OCI-LY1 (cell line): Measurements from ENCODE around the gene SURF4.

ENCODE experiments used
- H2AFZ ChIP-seq: fragments of 200-600 bp; sonication (generic), shearing (Covaris generic); 2 replicates; pipeline ENCODE4 v1.6.0; 2014; ENCODE audit warnings: antibody characterized with exemption, mild to moderate bottlenecking, low read length
- H3F3A ChIP-seq: fragments of 200-600 bp; sonication (generic), shearing (Covaris generic); 2 replicates; pipeline ENCODE4 v1.6.0; 2014; ENCODE audit warnings: mild to moderate bottlenecking, antibody characterized with exemption, low read length, moderate library complexity; ENCODE audit not compliant: insufficient read depth
- H3K27ac ChIP-seq: fragments of 200-600 bp; sonication (generic); 2 replicates; pipeline ENCODE4 v1.5.1; 2014; ENCODE audit warnings: low read length, mixed run types, mild to moderate bottlenecking, low read depth; ENCODE audit not compliant: poor library complexity, severe bottlenecking
- H3K27me3 ChIP-seq: fragments of 200-600 bp; sonication (generic); 2 replicates; pipeline ENCODE4 v1.6.0; 2014; ENCODE audit warnings: antibody characterized with exemption, mild to moderate bottlenecking, low read length, moderate library complexity; ENCODE audit not compliant: insufficient read depth
- H3K36me3 ChIP-seq: fragments of 200-600 bp; sonication (generic); 2 replicates; pipeline ENCODE4 v1.6.1; 2014; ENCODE audit warnings: mild to moderate bottlenecking, antibody characterized with exemption, low read length, moderate library complexity, mixed read lengths; ENCODE audit not compliant: insufficient read depth
- H3K4me1 ChIP-seq: fragments of 200-600 bp; sonication (generic); 2 replicates; pipeline ENCODE4 v1.5.1; 2014; ENCODE audit warnings: mild to moderate bottlenecking, low read length, moderate library complexity; ENCODE audit not compliant: insufficient read depth, severe bottlenecking
- H3K4me2 ChIP-seq: fragments of 200-600 bp; sonication (generic), shearing (Covaris generic); 2 replicates; pipeline ENCODE4 v1.6.1; 2014; ENCODE audit warnings: low read length
- H3K4me3 ChIP-seq: fragments of 200-600 bp; sonication (generic); 2 replicates; pipeline ENCODE4 v1.5.1; 2014; ENCODE audit warnings: low read length, low read depth, mild to moderate bottlenecking, mixed read lengths; ENCODE audit not compliant: poor library complexity, severe bottlenecking
- H3K79me2 ChIP-seq: fragments of 200-600 bp; shearing (Covaris generic); 2 replicates; pipeline ENCODE4 v1.6.1; 2016; ENCODE audit warnings: mixed run types, low read length, mixed read lengths; ENCODE audit not compliant: insufficient read depth
- H3K9ac ChIP-seq: fragments of 200-600 bp; sonication (generic), shearing (Covaris generic); 2 replicates; pipeline ENCODE4 v1.6.1; 2014; ENCODE audit warnings: mild to moderate bottlenecking, low read length, mixed read lengths
- H3K9me2 ChIP-seq: fragments of 200-600 bp; sonication (generic), shearing (Covaris generic); 2 replicates; pipeline ENCODE4 v1.6.1; 2014; ENCODE audit warnings: low read depth, mild to moderate bottlenecking, low read length, mixed read lengths
- H3K9me3 ChIP-seq: fragments of 200-600 bp; shearing (Covaris generic); 2 replicates; pipeline ENCODE4 v1.6.1; 2014; ENCODE audit warnings: low read length, mixed read lengths
- H4K20me1 ChIP-seq: fragments of 200-600 bp; sonication (generic), shearing (Covaris generic); 2 replicates; pipeline ENCODE4 v1.6.0; 2016; ENCODE audit warnings: mild to moderate bottlenecking, low read length; ENCODE audit not compliant: insufficient read depth
- EZH2 ChIP-seq: fragments of 200-600 bp; sonication (generic), shearing (Covaris generic); IDR thresholded peaks from 2 replicates; pipeline ENCODE4 v1.8.0; 2017; ENCODE audit warnings: borderline replicate concordance, mixed run types, mild to moderate bottlenecking, antibody characterized with exemption, low read length, moderate library complexity, mixed read lengths
- TF ChIP-seq, protein P1 (sequence below): fragments of 200-600 bp; sonication (generic), shearing (Covaris generic); IDR thresholded peaks from 2 replicates; pipeline ENCODE4 v1.5.1; 2017; ENCODE audit warnings: mild to moderate bottlenecking, antibody characterized with exemption, low read length, moderate library complexity, mixed read lengths

SURF4 gene

GRCh38 chr9:133368249-133368881 is 7.5 kb downstream of the SURF4 start:
- Histone ChIP-seq H4K20me1 (no peaks in the 10 kb centered on the region), H3K27ac (no peak overlapping the region), H3K27me3 (no peaks in the 10 kb centered on the region), H3K4me2 (no peak overlapping the region), H3K36me3 (peaks cover 55% of the 10 kb centered on the region), H3K79me2 (peaks cover 13% of the 10 kb centered on the region), H3K4me1 (peaks cover 29% of the 10 kb centered on the region), H2AFZ (no peak overlapping the region), H3K9me2 (no peaks in the 10 kb centered on the region), H3K9me3 (no peaks in the 10 kb centered on the region), H3K9ac (no peak overlapping the region), H3F3A (no peaks in the 10 kb centered on the region), H3K4me3 (no peak overlapping the region)
- TF ChIP-seq, protein P1, sequence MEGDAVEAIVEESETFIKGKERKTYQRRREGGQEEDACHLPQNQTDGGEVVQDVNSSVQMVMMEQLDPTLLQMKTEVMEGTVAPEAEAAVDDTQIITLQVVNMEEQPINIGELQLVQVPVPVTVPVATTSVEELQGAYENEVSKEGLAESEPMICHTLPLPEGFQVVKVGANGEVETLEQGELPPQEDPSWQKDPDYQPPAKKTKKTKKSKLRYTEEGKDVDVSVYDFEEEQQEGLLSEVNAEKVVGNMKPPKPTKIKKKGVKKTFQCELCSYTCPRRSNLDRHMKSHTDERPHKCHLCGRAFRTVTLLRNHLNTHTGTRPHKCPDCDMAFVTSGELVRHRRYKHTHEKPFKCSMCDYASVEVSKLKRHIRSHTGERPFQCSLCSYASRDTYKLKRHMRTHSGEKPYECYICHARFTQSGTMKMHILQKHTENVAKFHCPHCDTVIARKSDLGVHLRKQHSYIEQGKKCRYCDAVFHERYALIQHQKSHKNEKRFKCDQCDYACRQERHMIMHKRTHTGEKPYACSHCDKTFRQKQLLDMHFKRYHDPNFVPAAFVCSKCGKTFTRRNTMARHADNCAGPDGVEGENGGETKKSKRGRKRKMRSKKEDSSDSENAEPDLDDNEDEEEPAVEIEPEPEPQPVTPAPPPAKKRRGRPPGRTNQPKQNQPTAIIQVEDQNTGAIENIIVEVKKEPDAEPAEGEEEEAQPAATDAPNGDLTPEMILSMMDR, result no peak
- TF ChIP-seq EZH2, result no peak

DNA sequence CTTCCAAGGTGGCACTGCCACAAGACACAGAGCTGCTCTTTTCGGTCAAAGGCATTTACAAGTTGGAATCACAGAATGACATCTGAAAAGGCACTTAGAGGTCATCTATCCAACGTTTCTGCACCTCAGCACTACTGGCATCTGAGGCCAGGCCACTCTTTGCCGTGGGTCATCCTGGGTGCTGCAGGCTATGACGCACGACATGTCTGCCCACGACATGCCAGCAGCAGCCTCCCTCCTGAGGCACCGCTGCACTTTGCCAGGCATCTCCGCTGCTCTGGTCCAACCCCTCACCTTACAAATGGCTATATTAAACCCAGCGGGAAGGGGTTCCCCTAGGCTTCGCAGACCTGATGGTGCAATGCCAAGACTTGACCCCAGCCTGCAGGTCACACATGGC is 8.1 kb downstream of the SURF4 start:
- Histone ChIP-seq H3K4me1 (peaks cover 27% of the 10 kb centered on the region), H2AFZ (no peak overlapping the region)

GRCh38 chr9:133367221-133367620 is 8.6 kb downstream of the SURF4 start:
- no peaks in the 10 kb centered on the region for H3K9me2 ChIP-seq
- no peak overlapping the region for H3K4me2 ChIP-seq

More for the DNA sequence above, 8.1 kb downstream of the SURF4 start:
- Histone ChIP-seq H3F3A (no peaks in the 10 kb centered on the region), H3K4me3 (no peak overlapping the region), H3K9me3 (no peaks in the 10 kb centered on the region), H3K9ac (no peak overlapping the region), H3K4me2 (no peak overlapping the region), H3K9me2 (no peaks in the 10 kb centered on the region), H4K20me1 (no peaks in the 10 kb centered on the region), H3K36me3 (peaks cover 56% of the 10 kb centered on the region), H3K27me3 (no peaks in the 10 kb centered on the region), H3K79me2 (peaks cover 13% of the 10 kb centered on the region), H3K27ac (no peak overlapping the region)
- TF ChIP-seq, protein P1, result no peak
- TF ChIP-seq EZH2, result no peak

More at GRCh38 chr9:133367221-133367620, 8.6 kb downstream of the SURF4 start:
- Histone ChIP-seq H3K27ac (no peak overlapping the region), H3K27me3 (no peaks in the 10 kb centered on the region), H3K79me2 (peaks cover 12% of the 10 kb centered on the region), H3K4me3 (no peak overlapping the region), H3K9me3 (no peaks in the 10 kb centered on the region), H2AFZ (no peak overlapping the region), H3K4me1 (peaks cover 21% of the 10 kb centered on the region), H4K20me1 (no peaks in the 10 kb centered on the region), H3K9ac (no peak overlapping the region), H3K36me3 (peaks cover 62% of the 10 kb centered on the region), H3F3A (no peaks in the 10 kb centered on the region)
- TF ChIP-seq, protein P1, result no peak
- no peak for TF ChIP-seq EZH2
